ENCODE data around the gene APBA2.

APBA2 gene

DNA sequence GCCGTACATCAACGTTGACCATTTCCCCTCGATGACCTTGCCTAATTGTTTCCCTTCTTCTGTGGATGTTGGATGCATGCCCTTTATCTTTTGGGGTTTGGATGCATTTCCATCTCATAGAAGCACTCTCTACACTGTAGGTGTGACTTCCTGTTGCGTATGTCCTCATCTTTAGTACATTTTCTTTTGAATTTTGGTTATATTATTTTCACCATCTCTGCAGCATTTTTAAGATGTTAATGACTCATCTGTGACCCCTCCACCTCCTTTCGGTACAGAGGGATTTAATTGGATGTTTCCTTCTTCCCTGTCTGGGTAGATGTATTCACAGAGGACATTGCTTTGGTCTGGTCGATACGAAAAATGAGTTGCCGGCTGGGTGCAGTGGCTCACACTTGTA, 172.1 kb downstream of the APBA2 start:
- no peak for DNase-seq
- in situ Hi-C loops (cut with MboI; ENCODE audit: low pct_unique_long_range_greater_than_20kb, low sequenced_read_pairs), result no loop called here

DNA sequence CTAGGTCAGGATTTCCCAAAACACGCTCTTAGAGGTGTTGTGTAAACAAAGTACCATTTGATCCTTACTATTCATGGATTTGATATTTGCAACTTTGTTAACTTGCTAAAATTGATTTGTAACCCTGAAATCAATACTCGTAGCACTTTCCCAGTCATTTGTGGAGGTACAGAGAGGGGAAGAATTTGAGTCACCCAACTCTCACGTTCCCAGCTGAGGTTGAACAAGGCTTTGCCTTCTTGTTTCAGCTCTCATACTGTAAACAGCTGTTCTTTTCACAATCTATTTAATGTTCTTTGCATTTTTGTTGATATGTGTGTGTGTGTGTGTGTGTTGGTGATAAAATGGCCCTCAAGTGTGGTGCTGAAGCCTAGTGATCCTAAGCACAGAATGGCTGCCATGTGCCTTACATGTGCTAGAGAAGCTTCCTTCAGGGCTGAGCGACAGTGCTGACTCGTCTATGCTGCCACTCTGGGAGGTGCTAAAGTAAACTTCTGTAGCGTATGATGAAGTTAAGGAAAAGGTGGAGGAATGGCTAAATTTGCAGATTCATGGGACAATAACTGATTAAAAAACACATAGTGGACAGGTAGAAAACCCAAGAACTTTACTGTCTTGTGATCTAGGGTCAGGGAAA, 173.2 kb downstream of the APBA2 start:
- in situ Hi-C loops (cut with MboI; ENCODE audit: low pct_unique_long_range_greater_than_20kb, low sequenced_read_pairs), result no loop called here
- no peak for DNase-seq

DNA sequence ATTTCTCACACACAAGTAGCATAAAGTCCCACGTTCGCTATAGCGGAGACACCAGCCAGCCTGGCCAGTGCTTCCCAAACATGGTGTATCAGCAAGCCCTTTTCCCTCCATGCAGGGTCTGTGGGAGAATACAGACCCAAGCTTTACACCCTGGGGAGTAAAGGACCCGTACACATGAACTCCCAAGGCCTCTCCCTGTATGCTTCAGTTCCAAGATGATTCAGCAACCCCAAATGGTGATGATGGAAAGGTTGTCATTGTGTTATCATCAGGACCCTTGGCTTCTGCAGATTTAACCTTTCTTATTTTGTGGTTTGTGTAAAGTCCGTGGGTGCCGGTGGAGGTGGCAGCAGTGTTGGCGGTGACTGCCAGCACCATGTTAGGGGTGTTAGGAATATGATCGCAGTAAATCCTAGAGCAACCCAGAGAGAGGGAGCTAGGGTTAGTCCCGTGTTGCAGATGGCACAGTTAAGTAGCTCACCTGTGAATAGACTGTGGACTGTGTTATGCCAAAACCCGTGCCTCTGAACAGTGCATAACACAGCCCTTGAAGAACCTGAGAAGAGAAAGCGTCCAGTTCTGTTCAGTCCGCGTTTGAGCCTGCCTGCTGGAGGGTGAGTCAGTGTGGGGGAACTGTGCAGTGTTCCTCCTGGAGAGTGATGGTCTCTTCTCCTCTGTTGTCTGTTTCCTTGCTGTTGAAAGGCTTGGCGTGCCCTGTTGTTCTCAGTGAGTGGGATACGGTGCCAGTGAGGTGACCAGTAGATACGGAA, 174.3 kb downstream of the APBA2 start:
- no peak for DNase-seq
- in situ Hi-C loops (cut with MboI; ENCODE audit: low pct_unique_long_range_greater_than_20kb, low sequenced_read_pairs), result no loop called here

DNA sequence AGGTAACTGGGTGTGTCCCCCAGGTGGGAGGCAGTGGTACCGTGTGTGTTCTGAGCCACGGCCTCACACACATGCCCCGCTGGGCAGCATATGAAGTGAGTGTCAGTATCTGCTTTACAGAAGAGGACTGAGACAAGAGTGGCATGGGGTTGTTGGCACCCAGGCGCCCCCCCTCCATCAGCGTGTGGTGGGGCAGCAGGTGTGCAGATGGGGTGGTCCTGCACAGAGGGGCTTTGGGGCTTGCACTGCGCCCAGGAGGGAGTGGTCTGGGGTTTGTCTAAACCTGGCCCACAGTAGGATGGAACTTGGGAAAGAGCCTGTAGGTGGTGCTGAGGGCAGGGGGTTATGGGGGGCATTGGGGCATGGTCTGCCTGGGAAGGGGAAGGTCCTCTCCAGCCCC, 176.0 kb downstream of the APBA2 start:
- no peak for DNase-seq
- in situ Hi-C loops (cut with MboI; ENCODE audit: low pct_unique_long_range_greater_than_20kb, low sequenced_read_pairs), result no loop called here

DNA sequence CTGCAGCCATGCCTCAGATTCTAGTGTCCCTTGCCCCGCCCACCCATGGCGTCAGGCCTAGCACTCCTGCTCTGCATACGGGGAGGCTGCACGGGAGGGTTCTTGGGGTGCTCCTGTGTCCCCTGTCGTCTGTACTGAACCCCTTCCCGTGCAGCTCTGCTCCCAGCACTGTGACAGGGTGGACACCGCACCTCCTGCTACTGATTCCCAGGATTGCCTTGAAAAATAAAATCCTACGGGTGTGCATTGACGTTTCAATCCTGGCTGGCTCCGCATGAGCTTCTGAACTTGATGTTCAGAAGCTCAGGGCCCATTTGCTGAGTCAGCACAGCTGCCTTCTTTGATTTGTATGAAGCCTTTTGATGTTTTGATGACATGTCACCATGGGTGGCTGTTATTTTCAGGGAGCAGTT, 176.4 kb downstream of the APBA2 start:
- in situ Hi-C loops (cut with MboI; ENCODE audit: low pct_unique_long_range_greater_than_20kb, low sequenced_read_pairs), result no loop called here
- DNase-seq, result no peak

DNA sequence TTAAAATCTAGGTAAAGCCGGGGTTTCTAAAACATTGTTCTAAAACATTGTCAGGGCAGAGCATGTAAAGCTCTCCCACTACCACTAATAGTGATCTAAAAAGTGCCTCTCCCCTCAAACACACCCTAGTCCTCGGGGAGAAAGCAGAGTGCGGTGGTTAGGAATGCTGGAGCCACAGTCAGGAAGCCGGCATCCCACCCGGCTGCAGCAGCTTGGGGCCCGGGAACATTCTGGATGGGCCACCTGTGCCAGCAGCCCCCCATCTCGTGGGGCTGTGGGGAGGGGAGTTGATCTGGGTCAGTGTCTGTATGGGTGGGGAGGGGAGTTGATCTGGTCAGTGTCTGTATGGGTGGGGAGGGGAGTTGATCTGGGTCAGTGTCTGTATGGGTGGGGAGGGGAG, 176.9 kb downstream of the APBA2 start:
- no peak for DNase-seq
- in situ Hi-C loops (cut with MboI; ENCODE audit: low pct_unique_long_range_greater_than_20kb, low sequenced_read_pairs), result no loop called here

DNA sequence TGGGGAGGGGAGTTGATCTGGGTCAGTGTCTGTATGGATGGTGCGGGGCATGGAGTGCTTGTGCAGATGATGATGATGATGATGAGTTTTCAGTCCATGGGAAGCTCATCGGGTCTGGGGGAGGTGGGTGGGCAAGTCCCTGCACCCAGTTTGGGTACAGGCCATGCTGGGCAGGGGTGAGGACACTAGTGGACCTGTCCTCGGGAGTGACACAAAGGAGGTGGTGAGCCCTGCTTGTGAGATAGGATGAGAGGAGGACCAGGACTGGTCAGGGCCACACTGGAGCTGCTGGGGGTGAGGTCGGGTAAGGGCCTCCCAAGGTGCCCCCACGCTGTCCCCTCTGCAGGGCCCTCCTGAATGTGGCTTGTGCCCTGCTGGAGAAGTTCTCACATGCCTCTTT, 177.9 kb downstream of the APBA2 start:
- in situ Hi-C loops (cut with MboI; ENCODE audit: low pct_unique_long_range_greater_than_20kb, low sequenced_read_pairs), result no loop called here
- DNase-seq, result no peak

DNA sequence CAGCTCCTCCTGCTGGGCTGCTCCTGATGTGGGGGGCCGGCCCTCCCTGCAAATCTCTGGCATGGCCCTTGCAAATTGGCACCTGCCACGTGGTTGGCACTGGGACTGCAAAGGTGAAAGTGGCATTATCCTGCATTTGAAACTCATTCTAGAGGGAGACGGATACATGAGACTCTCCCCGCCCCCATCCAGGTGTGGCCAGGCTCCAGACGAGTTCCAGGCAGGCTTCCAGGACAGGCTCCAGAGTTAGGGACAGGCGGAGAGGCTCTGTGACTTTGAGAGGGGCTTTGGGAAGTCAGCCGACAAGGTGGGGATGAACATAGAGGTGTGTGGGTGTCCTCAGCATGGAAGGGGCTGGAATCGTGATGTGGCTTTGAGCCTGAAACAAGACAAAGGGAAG, 178.5 kb downstream of the APBA2 start:
- no peak for DNase-seq
- in situ Hi-C loops (cut with MboI; ENCODE audit: low pct_unique_long_range_greater_than_20kb, low sequenced_read_pairs), result no loop called here

DNA sequence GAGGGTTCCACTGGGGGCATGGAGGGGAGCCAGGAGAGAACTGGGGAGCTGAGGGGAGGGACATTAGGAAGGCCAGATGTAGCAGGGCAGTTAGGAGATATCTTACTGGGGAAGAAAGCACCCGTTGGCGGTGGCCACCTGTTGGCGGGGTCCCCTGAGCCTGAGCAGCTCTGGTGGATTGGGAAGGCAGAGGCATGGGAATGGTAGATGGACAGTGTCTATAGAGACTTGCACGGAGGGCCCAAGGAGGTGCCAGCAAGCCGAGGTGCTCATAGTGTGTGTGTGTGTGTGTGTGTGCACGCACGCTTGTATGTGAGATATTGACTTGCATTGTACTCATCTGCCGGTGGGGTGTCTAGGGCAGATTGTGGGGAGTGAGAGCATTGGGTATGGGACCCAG, 179.0 kb downstream of the APBA2 start:
- in situ Hi-C loops (cut with MboI; ENCODE audit: low pct_unique_long_range_greater_than_20kb, low sequenced_read_pairs), result no loop called here
- no peak for DNase-seq

DNA sequence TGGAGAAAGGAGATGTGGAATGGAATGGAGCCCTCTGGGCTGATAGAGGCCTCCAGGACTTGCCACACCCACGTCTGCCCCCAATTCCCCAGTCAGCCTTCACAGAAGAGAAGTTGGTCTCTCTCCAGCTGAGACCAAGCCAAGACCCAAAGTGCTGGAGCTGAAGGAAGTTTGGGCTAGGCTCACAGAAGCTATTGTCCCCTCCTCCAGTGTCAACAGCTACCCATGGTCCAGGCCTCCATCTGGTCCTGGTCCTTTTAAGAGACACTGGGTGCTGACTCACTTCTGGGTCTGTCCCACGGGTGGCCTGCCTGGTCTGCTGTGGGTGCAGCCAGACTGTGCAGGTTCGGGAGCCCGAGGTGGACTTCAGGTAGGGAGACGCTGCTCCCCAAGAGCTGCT, 179.8 kb downstream of the APBA2 start:
- DNase-seq, result no peak
- in situ Hi-C loops (cut with MboI; ENCODE audit: low pct_unique_long_range_greater_than_20kb, low sequenced_read_pairs), result no loop called here

DNA sequence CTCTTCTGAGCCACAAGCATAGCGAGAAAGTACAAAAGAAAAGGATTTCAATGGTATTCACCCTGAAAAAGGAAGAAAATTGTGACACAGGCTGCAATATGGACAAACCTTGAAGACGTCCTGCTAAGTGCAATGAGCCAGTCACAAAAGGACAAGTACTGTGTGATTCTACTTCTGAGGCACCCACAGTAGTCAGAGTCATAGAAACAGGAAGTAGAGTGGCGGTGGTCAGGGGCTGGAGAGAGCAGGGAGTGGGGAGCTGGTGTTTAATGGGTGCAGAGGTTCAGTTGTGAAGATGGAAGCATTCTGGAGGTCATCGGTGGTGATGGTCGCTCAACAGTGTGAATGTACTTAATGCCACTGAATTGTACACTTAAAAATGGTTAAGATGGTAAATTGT, 180.5 kb downstream of the APBA2 start:
- peak; percentile 12 for DNase-seq
- in situ Hi-C loops (cut with MboI; ENCODE audit: low pct_unique_long_range_greater_than_20kb, low sequenced_read_pairs), result no loop called here

DNA sequence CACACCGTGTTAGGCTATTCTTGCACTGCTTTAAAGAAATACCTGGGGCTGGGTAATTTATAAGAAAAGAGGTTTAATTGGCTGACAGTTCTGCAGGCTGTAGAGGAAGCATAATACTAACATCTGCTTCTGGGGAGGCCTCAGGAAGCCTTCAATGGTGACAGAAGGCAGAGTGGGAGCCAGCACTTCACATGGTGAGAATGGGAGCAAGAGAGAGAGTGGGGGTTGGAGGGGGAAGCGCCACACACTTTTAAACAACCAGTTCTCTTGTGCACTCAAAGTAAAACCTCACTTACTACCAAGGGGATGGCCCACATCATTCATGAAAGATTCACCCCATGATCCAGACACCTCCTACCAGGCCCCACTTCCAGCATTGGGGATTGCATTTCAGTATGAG, 181.1 kb downstream of the APBA2 start:
- DNase-seq, result peak; percentile 15
- in situ Hi-C loops (cut with MboI; ENCODE audit: low pct_unique_long_range_greater_than_20kb, low sequenced_read_pairs), result no loop called here

DNA sequence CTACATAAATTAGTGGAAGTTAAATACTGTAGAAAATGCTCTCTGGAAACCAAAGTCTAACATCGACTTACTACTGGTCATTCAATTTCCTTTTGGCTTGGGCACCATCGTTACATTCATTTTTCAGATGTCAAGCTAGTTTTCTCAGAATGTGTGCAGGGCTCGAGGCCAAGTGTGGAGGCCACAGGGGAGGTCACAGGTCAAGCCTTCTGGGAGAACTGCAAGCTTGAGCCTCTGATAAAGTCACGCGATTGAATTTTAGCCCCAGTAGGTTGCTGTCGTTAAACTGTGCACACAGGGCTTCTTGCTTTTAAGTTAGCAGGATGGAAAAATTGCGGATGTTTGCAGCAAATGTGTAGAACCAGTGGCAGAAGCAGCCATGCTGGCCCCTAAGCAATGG, 182.2 kb downstream of the APBA2 start:
- in situ Hi-C loops (cut with MboI; ENCODE audit: low pct_unique_long_range_greater_than_20kb, low sequenced_read_pairs), result no loop called here
- no peak for DNase-seq

DNA sequence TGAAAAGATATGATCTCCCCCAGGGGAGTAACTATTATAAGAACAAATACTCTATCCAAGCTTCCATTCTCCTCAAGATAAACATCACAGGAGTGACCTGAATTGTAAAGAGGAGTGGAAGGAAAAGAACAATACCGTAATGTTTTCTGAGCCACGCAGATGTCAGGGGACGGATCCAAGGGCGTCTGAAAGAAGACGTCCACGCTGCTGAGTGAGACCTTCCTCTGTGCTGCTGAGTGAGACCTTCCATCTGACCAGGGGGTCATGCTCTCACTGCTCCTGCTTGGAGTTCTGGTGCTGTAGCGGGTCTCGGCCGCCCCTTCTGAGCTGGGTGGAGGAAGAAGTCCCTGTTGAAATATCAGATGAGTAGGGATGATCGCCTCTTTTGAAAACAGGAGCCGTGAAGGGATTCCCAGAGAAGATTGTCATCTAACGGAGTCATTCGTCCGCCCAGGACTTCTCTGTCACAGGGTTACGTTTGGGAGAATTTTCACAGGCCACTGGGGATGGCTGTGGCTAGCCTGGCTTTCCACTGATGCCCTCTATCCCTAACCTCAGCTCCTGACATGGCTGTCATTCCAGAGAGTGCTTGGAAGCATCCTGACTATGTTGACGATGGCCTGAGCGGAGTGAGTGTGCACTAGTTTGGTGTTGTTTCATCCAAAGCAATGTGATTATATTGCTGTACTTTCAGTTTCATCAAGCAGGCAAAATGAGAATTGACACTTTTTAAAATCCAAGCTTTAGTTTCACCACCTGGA, 184.9 kb downstream of the APBA2 start:
- no peak for DNase-seq
- in situ Hi-C loops (cut with MboI; ENCODE audit: low pct_unique_long_range_greater_than_20kb, low sequenced_read_pairs), result loop anchor here (10.0 kb wide), 1 partner anchor 54 kb away; no protein-coding TSS in a partner anchor

DNA sequence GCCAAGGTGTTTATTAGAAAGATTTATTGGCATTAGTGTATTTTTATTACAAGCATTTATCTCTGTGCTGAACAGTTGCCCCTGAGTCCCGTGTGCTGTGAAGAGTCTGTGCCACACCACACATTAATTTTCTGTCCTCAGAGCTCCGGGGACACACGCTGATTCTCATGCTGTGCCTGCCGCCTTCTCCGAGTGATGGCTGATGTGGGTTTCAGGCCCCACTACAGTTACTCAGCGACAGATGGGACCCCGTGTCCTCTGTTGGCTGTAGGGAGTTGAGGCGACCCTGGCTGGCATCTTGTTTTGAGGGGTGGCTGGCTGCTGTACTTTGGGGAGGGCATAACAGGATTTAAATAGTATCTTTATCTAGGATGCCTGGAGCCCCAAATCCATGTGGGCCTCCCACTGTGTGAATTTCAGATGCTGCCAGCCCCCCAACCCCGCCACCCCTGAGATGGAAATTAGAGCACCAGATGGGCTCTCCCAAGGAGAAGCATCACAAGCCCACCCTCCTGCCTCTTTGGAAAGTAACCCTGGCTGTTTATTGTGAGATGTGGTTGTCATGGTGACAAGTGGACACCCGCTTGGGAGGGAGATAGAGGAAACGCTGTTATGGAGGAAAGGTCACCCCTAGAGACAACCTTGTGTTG, 185.6 kb downstream of the APBA2 start:
- no peak for DNase-seq
- in situ Hi-C loops (cut with MboI; ENCODE audit: low pct_unique_long_range_greater_than_20kb, low sequenced_read_pairs), result loop anchor here (10.0 kb wide), 1 partner anchor 53 kb away; no protein-coding TSS in a partner anchor

DNA sequence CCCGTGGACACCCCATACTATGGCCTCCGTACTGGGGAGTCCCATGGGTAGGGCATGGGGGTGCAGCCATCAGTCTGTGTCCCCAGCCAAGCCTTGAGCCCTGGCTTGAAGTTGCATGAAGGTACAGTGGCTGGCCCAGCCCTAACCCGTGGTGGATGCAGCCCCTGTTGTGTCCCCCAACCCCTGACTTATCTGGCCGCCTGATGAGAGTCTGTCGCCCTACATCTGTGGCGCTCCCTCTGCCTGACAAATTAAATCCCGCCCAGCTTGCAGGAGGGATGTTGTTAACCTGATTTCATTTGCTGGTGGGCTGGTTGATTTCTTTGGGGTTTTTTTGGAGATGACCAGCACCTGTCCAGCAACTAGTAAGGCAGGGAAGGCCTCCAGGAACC, 186.1 kb downstream of the APBA2 start:
- no peak for DNase-seq
- in situ Hi-C loops (cut with MboI; ENCODE audit: low pct_unique_long_range_greater_than_20kb, low sequenced_read_pairs), result loop anchor here (10.0 kb wide), 1 partner anchor 53 kb away; no protein-coding TSS in a partner anchor

DNA sequence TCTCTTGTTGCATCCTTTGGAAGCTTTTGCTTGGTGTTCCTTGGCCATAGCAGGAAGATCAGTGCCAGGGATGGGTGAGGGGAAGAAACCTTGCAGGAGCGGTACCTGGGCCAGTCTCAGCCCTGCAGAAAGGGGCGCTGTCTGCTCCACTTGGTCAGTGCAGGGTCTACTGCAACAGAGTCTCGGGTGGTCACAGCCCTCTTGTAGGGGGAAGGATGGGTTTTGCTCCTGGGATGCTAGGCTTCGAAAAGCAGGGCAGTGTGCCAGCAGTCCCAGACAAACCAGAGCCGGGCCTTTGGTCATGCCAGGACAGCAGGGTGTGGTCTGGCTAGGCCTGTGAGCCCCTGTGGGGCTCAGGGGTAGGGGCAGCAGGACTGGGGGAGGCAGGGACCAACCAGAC, 186.7 kb downstream of the APBA2 start:
- in situ Hi-C loops (cut with MboI; ENCODE audit: low pct_unique_long_range_greater_than_20kb, low sequenced_read_pairs), result loop anchor here (10.0 kb wide), 1 partner anchor 52 kb away; no protein-coding TSS in a partner anchor
- DNase-seq, result no peak

DNA sequence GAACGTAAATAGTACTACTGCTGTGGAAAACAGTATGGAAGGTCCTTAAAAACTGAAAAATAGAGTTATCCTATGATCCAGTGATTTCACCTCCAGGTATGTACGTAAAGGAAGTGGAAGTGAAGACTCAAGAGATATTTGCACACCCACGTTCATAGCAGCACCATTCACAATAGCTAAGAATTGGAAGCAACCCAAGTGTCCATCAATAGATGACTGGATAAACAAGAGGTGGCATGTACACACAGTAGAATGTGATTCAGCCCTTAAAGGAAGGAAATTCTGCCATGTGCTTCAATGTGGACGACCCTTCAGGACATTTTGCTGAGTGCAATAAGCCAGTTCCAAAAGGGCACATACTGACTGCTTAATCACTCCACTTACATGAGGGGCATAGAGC, 188.3 kb downstream of the APBA2 start:
- DNase-seq, result no peak
- in situ Hi-C loops (cut with MboI; ENCODE audit: low pct_unique_long_range_greater_than_20kb, low sequenced_read_pairs), result loop anchor here (10.0 kb wide), 1 partner anchor 51 kb away; no protein-coding TSS in a partner anchor

DNA sequence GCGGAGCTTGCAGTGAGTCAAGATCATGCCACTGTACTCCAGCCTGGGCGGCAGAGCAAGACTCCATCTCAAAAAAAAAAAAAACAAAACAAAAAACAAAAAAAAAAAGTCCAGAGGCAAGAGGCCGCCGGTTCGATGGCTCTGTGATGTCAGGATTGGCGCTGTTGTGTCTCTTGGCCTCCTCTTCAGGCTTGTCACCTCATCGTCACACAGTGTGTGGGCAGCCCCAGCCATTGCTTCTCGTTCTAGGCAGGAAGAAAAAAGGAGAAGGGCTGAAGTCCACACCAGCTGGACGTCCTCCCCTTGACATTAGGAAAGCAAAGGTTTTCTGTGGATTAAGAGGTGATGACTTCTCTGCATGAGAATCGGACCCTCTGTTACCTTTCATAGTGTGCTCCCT, 192.8 kb downstream of the APBA2 start:
- in situ Hi-C loops (cut with MboI; ENCODE audit: low pct_unique_long_range_greater_than_20kb, low sequenced_read_pairs), result loop anchor here (10.0 kb wide), 1 partner anchor 46 kb away; no protein-coding TSS in a partner anchor
- no peak for DNase-seq
